ENCODE data around the gene DSN1. TPM values are rescaled to one million over a fixed set of nuclear protein-coding genes. Genes with fewer than 3 reads are reported as not detected.

Gene DSN1
- total and polyA plus RNA-seq, 2 experiments from 2014 or later = 19.4 to 26.4 TPM

- no peak for TF ChIP-seq CTCF (conservative IDR thresholded peaks at IDR 0.05; ENCODE audit: low read depth in 2 of 2)
- no peak for TF ChIP-seq ZNF331 (CRISPR knock-in tag; IDR thresholded peaks at IDR 0.05; ENCODE audit: low read depth)
Measured at GRCh38 chr20:36796875-36797274, 23.3 kb upstream of the DSN1 start (continued).

DNA sequence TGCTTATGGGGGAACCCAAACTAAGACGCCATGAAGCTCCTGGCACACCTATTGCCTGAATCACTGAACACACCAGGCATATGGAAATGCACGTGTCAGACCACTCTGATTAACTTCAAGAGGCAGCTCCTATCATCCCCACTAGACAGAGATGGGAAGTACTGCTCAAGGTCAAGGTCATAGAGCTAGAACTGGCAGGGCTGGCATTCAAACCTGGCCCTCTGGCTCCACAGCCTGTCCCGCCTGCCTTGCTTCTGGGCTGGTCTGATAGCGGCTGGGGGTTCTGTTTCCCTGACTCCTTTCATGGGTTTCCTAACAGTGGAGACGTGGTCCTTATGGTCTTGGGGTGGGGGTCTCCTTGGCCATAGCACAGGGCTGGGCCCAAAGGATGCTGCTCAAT, 22.6 kb upstream of the DSN1 start:
- TF ChIP-seq, protein P1, sequence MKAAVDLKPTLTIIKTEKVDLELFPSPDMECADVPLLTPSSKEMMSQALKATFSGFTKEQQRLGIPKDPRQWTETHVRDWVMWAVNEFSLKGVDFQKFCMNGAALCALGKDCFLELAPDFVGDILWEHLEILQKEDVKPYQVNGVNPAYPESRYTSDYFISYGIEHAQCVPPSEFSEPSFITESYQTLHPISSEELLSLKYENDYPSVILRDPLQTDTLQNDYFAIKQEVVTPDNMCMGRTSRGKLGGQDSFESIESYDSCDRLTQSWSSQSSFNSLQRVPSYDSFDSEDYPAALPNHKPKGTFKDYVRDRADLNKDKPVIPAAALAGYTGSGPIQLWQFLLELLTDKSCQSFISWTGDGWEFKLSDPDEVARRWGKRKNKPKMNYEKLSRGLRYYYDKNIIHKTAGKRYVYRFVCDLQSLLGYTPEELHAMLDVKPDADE (IDR thresholded peaks at IDR 0.05) = no peak
- TF ChIP-seq, protein P2, sequence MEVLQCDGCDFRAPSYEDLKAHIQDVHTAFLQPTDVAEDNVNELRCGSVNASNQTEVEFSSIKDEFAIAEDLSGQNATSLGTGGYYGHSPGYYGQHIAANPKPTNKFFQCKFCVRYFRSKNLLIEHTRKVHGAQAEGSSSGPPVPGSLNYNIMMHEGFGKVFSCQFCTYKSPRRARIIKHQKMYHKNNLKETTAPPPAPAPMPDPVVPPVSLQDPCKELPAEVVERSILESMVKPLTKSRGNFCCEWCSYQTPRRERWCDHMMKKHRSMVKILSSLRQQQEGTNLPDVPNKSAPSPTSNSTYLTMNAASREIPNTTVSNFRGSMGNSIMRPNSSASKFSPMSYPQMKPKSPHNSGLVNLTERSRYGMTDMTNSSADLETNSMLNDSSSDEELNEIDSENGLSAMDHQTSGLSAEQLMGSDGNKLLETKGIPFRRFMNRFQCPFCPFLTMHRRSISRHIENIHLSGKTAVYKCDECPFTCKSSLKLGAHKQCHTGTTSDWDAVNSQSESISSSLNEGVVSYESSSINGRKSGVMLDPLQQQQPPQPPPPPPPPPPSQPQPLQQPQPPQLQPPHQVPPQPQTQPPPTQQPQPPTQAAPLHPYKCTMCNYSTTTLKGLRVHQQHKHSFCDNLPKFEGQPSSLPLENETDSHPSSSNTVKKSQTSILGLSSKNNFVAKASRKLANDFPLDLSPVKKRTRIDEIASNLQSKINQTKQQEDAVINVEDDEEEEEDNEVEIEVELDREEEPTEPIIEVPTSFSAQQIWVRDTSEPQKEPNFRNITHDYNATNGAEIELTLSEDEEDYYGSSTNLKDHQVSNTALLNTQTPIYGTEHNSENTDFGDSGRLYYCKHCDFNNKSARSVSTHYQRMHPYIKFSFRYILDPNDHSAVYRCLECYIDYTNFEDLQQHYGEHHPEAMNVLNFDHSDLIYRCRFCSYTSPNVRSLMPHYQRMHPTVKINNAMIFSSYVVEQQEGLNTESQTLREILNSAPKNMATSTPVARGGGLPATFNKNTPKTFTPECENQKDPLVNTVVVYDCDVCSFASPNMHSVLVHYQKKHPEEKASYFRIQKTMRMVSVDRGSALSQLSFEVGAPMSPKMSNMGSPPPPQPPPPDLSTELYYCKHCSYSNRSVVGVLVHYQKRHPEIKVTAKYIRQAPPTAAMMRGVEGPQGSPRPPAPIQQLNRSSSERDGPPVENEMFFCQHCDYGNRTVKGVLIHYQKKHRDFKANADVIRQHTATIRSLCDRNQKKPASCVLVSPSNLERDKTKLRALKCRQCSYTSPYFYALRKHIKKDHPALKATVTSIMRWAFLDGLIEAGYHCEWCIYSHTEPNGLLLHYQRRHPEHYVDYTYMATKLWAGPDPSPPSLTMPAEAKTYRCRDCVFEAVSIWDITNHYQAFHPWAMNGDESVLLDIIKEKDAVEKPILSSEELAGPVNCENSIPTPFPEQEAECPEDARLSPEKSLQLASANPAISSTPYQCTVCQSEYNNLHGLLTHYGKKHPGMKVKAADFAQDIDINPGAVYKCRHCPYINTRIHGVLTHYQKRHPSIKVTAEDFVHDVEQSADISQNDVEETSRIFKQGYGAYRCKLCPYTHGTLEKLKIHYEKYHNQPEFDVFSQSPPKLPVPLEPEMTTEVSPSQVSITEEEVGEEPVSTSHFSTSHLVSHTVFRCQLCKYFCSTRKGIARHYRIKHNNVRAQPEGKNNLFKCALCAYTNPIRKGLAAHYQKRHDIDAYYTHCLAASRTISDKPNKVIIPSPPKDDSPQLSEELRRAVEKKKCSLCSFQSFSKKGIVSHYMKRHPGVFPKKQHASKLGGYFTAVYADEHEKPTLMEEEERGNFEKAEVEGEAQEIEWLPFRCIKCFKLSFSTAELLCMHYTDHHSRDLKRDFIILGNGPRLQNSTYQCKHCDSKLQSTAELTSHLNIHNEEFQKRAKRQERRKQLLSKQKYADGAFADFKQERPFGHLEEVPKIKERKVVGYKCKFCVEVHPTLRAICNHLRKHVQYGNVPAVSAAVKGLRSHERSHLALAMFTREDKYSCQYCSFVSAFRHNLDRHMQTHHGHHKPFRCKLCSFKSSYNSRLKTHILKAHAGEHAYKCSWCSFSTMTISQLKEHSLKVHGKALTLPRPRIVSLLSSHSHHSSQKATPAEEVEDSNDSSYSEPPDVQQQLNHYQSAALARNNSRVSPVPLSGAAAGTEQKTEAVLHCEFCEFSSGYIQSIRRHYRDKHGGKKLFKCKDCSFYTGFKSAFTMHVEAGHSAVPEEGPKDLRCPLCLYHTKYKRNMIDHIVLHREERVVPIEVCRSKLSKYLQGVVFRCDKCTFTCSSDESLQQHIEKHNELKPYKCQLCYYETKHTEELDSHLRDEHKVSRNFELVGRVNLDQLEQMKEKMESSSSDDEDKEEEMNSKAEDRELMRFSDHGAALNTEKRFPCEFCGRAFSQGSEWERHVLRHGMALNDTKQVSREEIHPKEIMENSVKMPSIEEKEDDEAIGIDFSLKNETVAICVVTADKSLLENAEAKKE (CRISPR knock-in tag; IDR thresholded peaks at IDR 0.05) = no peak
- no peak for TF ChIP-seq NANOG (IDR thresholded peaks at IDR 0.05; ENCODE audit: borderline replicate concordance)
- TF ChIP-seq ZNF114 (CRISPR knock-in tag; IDR thresholded peaks at IDR 0.05) = no peak
- Mint-ChIP-seq H3K27me3 (ENCODE audit: insufficient read depth, low read depth, poor library complexity) (no peaks in the 10 kb centered on the region), H3K4me1 (no peaks in the 10 kb centered on the region; the same call in 2 of the 3 replicates), H3K4me3 (no peak overlapping the region), H3K36me3 (ENCODE audit: low read depth) (peaks cover 60% of the 10 kb centered on the region), H3K27ac (no peak overlapping the region), H3K9me3 (no peaks in the 10 kb centered on the region)
- Histone ChIP-seq H3K4me1 (ENCODE audit: insufficient read depth) (no peaks in the 10 kb centered on the region), H3K9me2 (ENCODE audit: insufficient read depth) (no peaks in the 10 kb centered on the region), H3K36me3 (ENCODE audit: insufficient read depth) (peaks cover 12% of the 10 kb centered on the region), H4K20me1 (replicated peaks; ENCODE audit: insufficient read depth) (no peaks in the 10 kb centered on the region), H3K4me2 (no peak overlapping the region), H2AFZ (no peak overlapping the region), H3K4me3 (no peak overlapping the region), H3K27ac (ENCODE audit: low read depth) (no peak overlapping the region), H3F3A (replicated peaks; ENCODE audit: low read depth) (no peaks in the 10 kb centered on the region), H3K79me2 (replicated peaks; ENCODE audit: insufficient read depth) (no peaks in the 10 kb centered on the region), H3K27me3 (ENCODE audit: insufficient read depth) (no peaks in the 10 kb centered on the region)
- DNase-seq (ENCODE audit: low spot score) = no peak
- no peak for ATAC-seq
